Activated naive CD8-positive, alpha-beta T cell treated with anti-CD3 and anti-CD28 coated beads, Interleukin-2, amount 10 ng/mL, durations not matched to agents 7 days and 5 days (primary cell): ENCODE measurements around the gene SKP1. TPM values are rescaled to one million over a fixed set of nuclear protein-coding genes. Genes with fewer than 3 reads are reported as not detected.

ENCODE experiments used
- ATAC-seq: fragments of 150-1000 bp; cut with Tn5 transposase; one replicate; pipeline ENCODE4 v1.10.0; 2021; ENCODE audit warnings: low read depth, moderate library complexity
- POLR2A ChIA-PET: fragments of 350-600 bp; sonication (Branson Sonifier 250); formaldehyde crosslinking; loops from one replicate; lab custom pipeline; 2021; ENCODE audit warnings: antibody characterized with exemption; lab: Charles Lee
- DNase-seq: peaks from one replicate; pipeline ENCODE4 v3.0.0; 2021
- H3K27ac Mint-ChIP-seq: one replicate; pipeline ENCODE4 v1.8.0; 2022; ENCODE audit warnings: mild to moderate bottlenecking, mixed read lengths
- H3K27me3 Mint-ChIP-seq: one replicate; pipeline ENCODE4 v1.8.0; 2022; ENCODE audit warnings: mild to moderate bottlenecking, moderate library complexity, mixed read lengths
- H3K36me3 Mint-ChIP-seq: one replicate; pipeline ENCODE4 v1.8.0; 2021; ENCODE audit warnings: mild to moderate bottlenecking, mixed read lengths
- H3K4me1 Mint-ChIP-seq: one replicate; pipeline ENCODE4 v1.8.0; 2021; ENCODE audit warnings: mixed read lengths
- H3K4me3 Mint-ChIP-seq: one replicate; pipeline ENCODE4 v1.8.0; 2022; ENCODE audit warnings: mild to moderate bottlenecking, moderate library complexity, mixed read lengths
- H3K9me3 Mint-ChIP-seq: one replicate; pipeline ENCODE4 v1.8.0; 2021; ENCODE audit warnings: mixed read lengths
- total RNA-seq, 2 experiments: library from RNA; stranded (reverse); gene quantifications; one replicate each; pipeline ENCODE4 v1.2.3, GENCODE V29; 2021

The SKP1 gene
- total RNA-seq, 2 experiments from 2014 or later: 193 to 206 TPM

GRCh38 chr5:134145041-134145757, 31.6 kb downstream of the SKP1 start:
- peaks cover 29% of the 10 kb centered on the region for H3K4me1 Mint-ChIP-seq
- no peak for ATAC-seq
- no peak overlapping the region for H3K4me3 Mint-ChIP-seq
- peaks cover 25% of the 10 kb centered on the region for H3K36me3 Mint-ChIP-seq
- POLR2A ChIA-PET: interaction anchor here (1.1 kb wide), 1 partner anchor 31 kb away, joined by 4 read pairs; the partner anchor contains the start of gene SKP1
- H3K9me3 Mint-ChIP-seq: no peaks in the 10 kb centered on the region
- H3K27me3 Mint-ChIP-seq: no peaks in the 10 kb centered on the region
- no peak for DNase-seq
- peak overlapping the region; percentile 26 for H3K27ac Mint-ChIP-seq

GRCh38 chr5:134143944-134144941, 32.5 kb downstream of the SKP1 start:
- H3K9me3 Mint-ChIP-seq: no peaks in the 10 kb centered on the region
- DNase-seq: no peak
- H3K36me3 Mint-ChIP-seq: peaks cover 23% of the 10 kb centered on the region
- no peak overlapping the region for H3K4me3 Mint-ChIP-seq
- POLR2A ChIA-PET: interaction anchor here (0.8 to 5.1 kb wide), 6 partner anchors 11 to 103 kb away, joined by 3 to 44 read pairs (median 3); no protein-coding TSS in a partner anchor
- ATAC-seq: no peak
- no peaks in the 10 kb centered on the region for H3K27me3 Mint-ChIP-seq
- peak overlapping the region; percentile 25 for H3K27ac Mint-ChIP-seq
- H3K4me1 Mint-ChIP-seq: peaks cover 32% of the 10 kb centered on the region

- peaks cover 22% of the 10 kb centered on the region for H3K36me3 Mint-ChIP-seq
- no peak overlapping the region for H3K27ac Mint-ChIP-seq
- POLR2A ChIA-PET: interaction anchor here (0.6 to 5.1 kb wide), 7 partner anchors 11 to 107 kb away, joined by 3 to 44 read pairs (median 3); no protein-coding TSS in a partner anchor
- ATAC-seq (no peak), DNase-seq (no peak)
- no peak overlapping the region for H3K4me3 Mint-ChIP-seq
- no peaks in the 10 kb centered on the region for H3K9me3 Mint-ChIP-seq
- H3K27me3 Mint-ChIP-seq: no peaks in the 10 kb centered on the region
- peaks cover 38% of the 10 kb centered on the region for H3K4me1 Mint-ChIP-seq
These were observed 33.3 kb downstream of the SKP1 start for GRCh38 chr5:134143431-134143830.

- Mint-ChIP-seq H3K27me3 (no peaks in the 10 kb centered on the region), H3K36me3 (peaks cover 22% of the 10 kb centered on the region), H3K4me1 (peaks cover 41% of the 10 kb centered on the region), H3K4me3 (no peak overlapping the region), H3K9me3 (no peaks in the 10 kb centered on the region), H3K27ac (peak overlapping the region; percentile 61)
- ATAC-seq: no peak
- DNase-seq: no peak
- POLR2A ChIA-PET: interaction anchor here (0.6 to 5.1 kb wide), 6 partner anchors 30 to 107 kb away, joined by 3 to 44 read pairs (median 4); no protein-coding TSS in a partner anchor
These were observed 33.9 kb downstream of the SKP1 start for GRCh38 chr5:134142806-134143205.

GRCh38 chr5:134142052-134142451, 34.7 kb downstream of the SKP1 start:
- ATAC-seq (no peak), DNase-seq (no peak)
- POLR2A ChIA-PET: interaction anchor here (0.7 to 5.1 kb wide), 6 partner anchors 10 to 137 kb away, joined by 3 to 44 read pairs (median 7); partner anchors contain the start of genes SKP1 and VDAC1
- Mint-ChIP-seq H3K4me1 (peaks cover 49% of the 10 kb centered on the region), H3K27me3 (no peaks in the 10 kb centered on the region), H3K9me3 (no peaks in the 10 kb centered on the region), H3K27ac (no peak overlapping the region), H3K4me3 (no peak overlapping the region), H3K36me3 (peaks cover 20% of the 10 kb centered on the region)

- Mint-ChIP-seq H3K4me3 (no peak overlapping the region), H3K9me3 (no peaks in the 10 kb centered on the region), H3K4me1 (peaks cover 52% of the 10 kb centered on the region), H3K27me3 (no peaks in the 10 kb centered on the region), H3K36me3 (peaks cover 20% of the 10 kb centered on the region), H3K27ac (peak overlapping the region; percentile 80)
- DNase-seq (no peak), ATAC-seq (no peak)
- POLR2A ChIA-PET: interaction anchor here (0.8 to 5.2 kb wide), 12 partner anchors 9 to 137 kb away, joined by 3 to 60 read pairs (median 6); partner anchors contain the start of genes SKP1 and VDAC1
These were observed 35.3 kb downstream of the SKP1 start for GRCh38 chr5:134141331-134142050.

GRCh38 chr5:134140530-134141201, 36.1 kb downstream of the SKP1 start:
- Mint-ChIP-seq H3K9me3 (no peaks in the 10 kb centered on the region), H3K4me3 (no peak overlapping the region), H3K27ac (peak overlapping the region; percentile 80), H3K36me3 (peaks cover 21% of the 10 kb centered on the region), H3K4me1 (peaks cover 59% of the 10 kb centered on the region), H3K27me3 (no peaks in the 10 kb centered on the region)
- POLR2A ChIA-PET: interaction anchor here (0.5 to 5.2 kb wide), 14 partner anchors 8 to 136 kb away, joined by 3 to 60 read pairs (median 5); partner anchors contain the start of genes SKP1 and VDAC1
- ATAC-seq (peak; percentile 45), DNase-seq (peak; percentile 71)

GRCh38 chr5:134139891-134140469, 36.8 kb downstream of the SKP1 start:
- peak overlapping the region; percentile 80 for H3K27ac Mint-ChIP-seq
- H3K36me3 Mint-ChIP-seq: peaks cover 26% of the 10 kb centered on the region
- no peak for DNase-seq
- no peaks in the 10 kb centered on the region for H3K27me3 Mint-ChIP-seq
- no peaks in the 10 kb centered on the region for H3K9me3 Mint-ChIP-seq
- ATAC-seq: no peak
- POLR2A ChIA-PET: interaction anchor here (0.5 to 5.2 kb wide), 14 partner anchors 8 to 135 kb away, joined by 3 to 60 read pairs (median 6); partner anchors contain the start of genes SKP1, TCF7 and VDAC1
- peaks cover 63% of the 10 kb centered on the region for H3K4me1 Mint-ChIP-seq
- no peak overlapping the region for H3K4me3 Mint-ChIP-seq

- Mint-ChIP-seq H3K27ac (peak overlapping the region; percentile 83), H3K27me3 (no peaks in the 10 kb centered on the region), H3K9me3 (no peaks in the 10 kb centered on the region), H3K36me3 (peaks cover 25% of the 10 kb centered on the region), H3K4me3 (no peak overlapping the region), H3K4me1 (peaks cover 63% of the 10 kb centered on the region)
- POLR2A ChIA-PET: interaction anchor here (0.5 to 5.2 kb wide), 12 partner anchors 12 to 1609 kb away, joined by 3 to 60 read pairs (median 7); partner anchors contain the start of genes SKP1, TCF7 and VDAC1
- no peak for DNase-seq
- no peak for ATAC-seq
These were observed 37.3 kb downstream of the SKP1 start for GRCh38 chr5:134139377-134139851.

- Mint-ChIP-seq H3K36me3 (peaks cover 25% of the 10 kb centered on the region), H3K27me3 (no peaks in the 10 kb centered on the region), H3K9me3 (no peaks in the 10 kb centered on the region), H3K4me3 (peak overlapping the region; percentile 33), H3K4me1 (peaks cover 65% of the 10 kb centered on the region), H3K27ac (peak overlapping the region; percentile 83)
- DNase-seq (peak; percentile 54), ATAC-seq (peak; percentile 36)
- POLR2A ChIA-PET: interaction anchor here (0.5 to 5.2 kb wide), 11 partner anchors 11 to 1609 kb away, joined by 3 to 60 read pairs (median 5); partner anchors contain the start of genes PPP2CA, SKP1 and TCF7
These were observed 38.1 kb downstream of the SKP1 start for GRCh38 chr5:134138416-134139376.
